ENCODE data around the gene PGGHG.
"Not testable (repeated sequence)": the region's sequence is repeated elsewhere in the genome, so short reads cannot be mapped to it uniquely, and the experiment has no call there.

Gene PGGHG

DNA sequence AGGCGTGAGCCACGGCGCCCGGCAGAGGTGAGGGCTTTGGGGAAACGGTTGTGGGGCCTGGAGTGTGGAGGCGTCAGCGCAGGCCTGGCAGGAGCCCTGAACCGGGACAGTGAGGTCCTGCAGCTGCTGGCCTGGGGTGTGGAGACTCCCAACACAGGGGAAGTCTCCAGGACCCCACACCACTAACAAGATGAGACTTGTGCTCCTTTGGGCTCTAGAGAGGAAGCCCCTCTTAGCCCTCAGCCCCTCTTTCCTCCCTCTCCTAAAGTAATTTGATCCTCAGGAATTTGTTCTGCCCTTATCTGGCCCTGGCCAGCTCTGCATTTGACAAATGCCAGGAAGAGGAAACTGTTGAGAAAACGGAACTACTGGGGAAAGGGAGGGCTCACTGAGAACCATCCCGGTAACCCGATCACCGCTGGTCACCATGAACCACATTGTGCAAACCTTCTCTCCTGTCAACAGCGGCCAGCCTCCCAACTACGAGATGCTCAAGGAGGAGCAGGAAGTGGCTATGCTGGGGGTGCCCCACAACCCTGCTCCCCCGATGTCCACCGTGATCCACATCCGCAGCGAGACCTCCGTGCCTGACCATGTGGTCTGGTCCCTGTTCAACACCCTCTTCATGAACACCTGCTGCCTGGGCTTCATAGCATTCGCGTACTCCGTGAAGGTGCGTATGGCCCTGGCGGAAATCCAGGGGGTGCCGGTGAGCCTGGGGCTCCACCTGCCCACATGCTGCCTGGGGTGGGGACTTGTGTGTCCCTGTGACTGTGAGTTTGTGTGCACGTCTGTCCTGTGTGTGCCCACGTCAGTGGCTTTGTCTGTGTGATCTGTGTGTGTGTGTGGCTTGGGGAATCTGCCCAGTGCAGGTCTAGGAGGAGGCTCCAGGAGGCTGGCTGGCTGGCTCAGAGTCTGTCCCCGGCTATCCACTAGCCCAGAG lies 19.1 kb downstream of the PGGHG start, which contains the start of gene IFITM2:
IFITM2 (plus strand) TSS at position 51 of the 943 bp plus-strand sequence; CDS start at position 428, 377 bp downstream.
- H3K4me3 ChIP-seq (replicated peaks; ENCODE audit: low read depth, low read length) = peak within 1 kb of the TSS; percentile 78
- DNase-seq (ENCODE audit: low read depth) = peak; percentile 92
- TF ChIP-seq, protein P1, sequence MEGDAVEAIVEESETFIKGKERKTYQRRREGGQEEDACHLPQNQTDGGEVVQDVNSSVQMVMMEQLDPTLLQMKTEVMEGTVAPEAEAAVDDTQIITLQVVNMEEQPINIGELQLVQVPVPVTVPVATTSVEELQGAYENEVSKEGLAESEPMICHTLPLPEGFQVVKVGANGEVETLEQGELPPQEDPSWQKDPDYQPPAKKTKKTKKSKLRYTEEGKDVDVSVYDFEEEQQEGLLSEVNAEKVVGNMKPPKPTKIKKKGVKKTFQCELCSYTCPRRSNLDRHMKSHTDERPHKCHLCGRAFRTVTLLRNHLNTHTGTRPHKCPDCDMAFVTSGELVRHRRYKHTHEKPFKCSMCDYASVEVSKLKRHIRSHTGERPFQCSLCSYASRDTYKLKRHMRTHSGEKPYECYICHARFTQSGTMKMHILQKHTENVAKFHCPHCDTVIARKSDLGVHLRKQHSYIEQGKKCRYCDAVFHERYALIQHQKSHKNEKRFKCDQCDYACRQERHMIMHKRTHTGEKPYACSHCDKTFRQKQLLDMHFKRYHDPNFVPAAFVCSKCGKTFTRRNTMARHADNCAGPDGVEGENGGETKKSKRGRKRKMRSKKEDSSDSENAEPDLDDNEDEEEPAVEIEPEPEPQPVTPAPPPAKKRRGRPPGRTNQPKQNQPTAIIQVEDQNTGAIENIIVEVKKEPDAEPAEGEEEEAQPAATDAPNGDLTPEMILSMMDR (IDR thresholded peaks at IDR 0.05; ENCODE audit: low read length, missing control alignments) = peak; percentile 10

DNA sequence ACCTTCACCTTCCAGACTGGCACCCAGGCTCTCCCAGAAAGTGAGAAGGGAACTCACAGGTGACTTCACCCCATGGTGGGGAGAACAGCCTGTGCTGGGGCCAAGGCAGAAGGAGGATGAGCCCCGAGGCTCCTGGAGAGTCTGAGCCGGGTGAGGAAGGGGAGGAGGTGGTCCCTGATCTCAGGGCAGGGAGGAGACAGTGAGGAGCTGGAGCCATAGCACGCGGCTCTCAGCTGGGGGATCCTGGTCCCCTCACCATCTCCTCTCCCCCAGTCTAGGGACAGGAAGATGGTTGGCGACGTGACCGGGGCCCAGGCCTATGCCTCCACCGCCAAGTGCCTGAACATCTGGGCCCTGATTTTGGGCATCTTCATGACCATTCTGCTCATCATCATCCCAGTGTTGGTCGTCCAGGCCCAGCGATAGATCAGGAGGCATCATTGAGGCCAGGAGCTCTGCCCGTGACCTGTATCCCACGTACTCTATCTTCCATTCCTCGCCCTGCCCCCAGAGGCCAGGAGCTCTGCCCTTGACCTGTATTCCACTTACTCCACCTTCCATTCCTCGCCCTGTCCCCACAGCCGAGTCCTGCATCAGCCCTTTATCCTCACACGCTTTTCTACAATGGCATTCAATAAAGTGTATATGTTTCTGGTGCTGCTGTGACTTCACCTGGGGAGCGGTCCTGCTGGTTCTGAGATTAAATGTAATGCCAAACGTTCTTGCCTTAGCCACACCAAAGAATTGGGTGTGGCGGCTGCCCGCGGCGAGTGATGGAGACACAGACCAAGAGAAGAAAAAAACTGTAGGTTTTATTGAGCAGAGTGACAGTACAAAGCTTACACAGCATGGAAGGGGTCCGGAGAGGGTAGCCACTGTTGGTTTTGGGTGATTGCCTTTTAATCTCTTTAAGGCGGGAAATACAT lies 20.1 kb downstream of the PGGHG start:
- peak overlapping the region; percentile 78 for H3K4me3 ChIP-seq (replicated peaks; ENCODE audit: low read depth, low read length)
- DNase-seq (ENCODE audit: low read depth) = not testable (repeated sequence)

DNA sequence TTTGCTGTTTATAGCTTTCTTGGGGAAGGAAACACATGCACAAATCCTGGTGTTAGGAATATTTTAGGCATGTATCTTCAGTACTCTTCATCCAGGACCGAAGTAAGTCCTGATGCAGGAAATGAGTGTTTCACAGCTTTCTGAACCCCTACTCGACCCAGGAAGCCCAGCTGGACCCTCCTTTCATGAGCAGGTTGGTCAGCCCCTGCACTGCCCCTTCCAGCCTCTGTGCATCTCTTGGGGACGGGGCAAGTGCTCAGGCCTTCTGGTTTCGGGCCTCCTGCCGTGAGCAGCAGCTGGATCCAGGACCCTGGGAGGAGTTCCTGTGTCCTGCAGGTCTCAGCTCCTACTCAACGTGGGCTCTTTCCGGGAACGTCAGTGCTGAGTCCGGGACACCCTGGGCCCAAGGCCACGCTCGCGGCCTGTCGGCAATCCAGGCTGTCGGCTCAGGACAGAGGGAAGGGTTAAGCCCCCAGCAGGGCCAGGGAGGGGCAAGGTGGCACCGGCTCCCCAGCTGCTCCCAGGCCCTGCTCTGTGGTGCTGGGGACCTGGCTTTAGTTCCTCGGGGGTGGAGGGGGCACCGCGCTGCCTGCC lies 21.1 kb downstream of the PGGHG start:
- not testable (repeated sequence) for DNase-seq (ENCODE audit: low read depth)
- peak overlapping the region; percentile 78 for H3K4me3 ChIP-seq (replicated peaks; ENCODE audit: low read depth, low read length)

DNA sequence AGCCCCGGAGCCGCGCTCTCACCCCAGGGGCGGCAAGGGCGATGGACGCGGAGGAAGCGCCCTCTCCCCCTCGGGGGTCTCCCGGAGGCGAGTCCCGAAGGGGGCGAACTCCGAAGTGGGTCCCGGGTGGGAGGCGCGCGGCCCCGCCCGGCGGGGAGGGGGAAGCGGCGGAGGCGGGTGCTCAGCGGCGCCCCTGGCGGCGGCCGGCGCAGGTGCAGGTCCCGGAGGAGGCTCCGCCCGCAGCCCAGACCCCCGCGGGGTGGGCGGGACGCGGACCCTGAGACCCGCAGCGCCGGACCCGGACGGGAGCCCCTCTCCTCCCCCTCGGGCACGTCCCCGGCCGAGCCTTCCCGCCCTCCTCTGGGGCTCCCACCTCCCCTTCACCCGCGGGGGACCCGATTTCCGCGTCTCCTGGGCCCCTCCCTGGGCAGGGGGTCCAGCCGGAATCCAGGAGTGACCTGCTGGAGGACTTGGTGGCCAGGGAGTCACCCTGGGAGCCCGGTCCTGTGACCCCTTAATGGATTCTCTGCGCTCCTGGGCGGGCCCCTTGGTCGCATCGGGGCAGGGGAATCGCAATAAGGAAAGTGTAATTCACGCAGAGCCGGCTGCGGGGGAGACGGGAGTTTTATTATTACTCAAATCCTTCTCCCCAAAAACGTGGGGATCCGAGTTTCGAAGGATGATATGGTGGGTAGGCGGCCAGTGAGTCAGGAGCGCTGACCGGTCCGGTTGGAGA lies 22.3 kb downstream of the PGGHG start:
- DNase-seq (ENCODE audit: low read depth) = not testable (repeated sequence)
- peak overlapping the region; percentile 34 for H3K4me3 ChIP-seq (replicated peaks; ENCODE audit: low read depth, low read length)

DNA sequence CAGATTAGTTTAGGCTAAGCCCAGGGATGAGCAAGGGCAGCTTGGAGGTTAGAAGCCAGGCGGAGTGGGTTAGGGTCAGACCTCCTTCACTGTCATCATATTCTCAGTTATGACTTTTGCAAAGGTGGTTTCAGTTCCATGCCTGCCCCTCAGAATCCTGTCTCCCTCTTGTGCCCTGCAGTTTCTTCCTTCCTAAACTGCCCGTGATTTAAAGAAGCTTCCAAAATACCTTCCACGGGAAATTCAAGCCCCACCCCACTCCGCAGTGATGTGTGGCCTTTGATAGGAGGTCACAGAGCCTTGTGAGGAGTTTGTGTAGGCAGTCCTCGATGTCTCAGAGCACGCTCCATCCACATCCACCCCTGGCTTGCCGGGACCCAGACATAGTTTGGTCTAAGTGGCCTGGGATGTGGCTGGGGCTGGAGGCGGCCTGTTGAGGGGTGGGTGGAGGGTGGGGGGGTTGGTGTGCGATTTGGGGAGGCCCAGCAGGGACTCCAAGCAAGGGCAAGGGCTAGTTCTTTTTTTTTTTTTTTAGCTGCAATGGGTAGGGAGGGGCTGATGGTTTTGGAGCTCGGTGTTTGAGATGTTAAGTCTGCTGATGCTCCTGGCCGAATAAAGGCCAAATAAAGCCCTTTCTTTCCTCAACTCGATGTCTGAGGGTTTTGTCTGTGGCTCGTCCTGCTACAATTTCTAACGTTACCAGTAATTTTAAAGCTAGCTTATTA lies 23.3 kb downstream of the PGGHG start:
- TF ChIP-seq, protein P1 (IDR thresholded peaks at IDR 0.05; ENCODE audit: low read length, missing control alignments) = no peak
- DNase-seq (ENCODE audit: low read depth) = peak; percentile 53
- H3K4me3 ChIP-seq (replicated peaks; ENCODE audit: low read depth, low read length) = peak overlapping the region; percentile 34

DNA sequence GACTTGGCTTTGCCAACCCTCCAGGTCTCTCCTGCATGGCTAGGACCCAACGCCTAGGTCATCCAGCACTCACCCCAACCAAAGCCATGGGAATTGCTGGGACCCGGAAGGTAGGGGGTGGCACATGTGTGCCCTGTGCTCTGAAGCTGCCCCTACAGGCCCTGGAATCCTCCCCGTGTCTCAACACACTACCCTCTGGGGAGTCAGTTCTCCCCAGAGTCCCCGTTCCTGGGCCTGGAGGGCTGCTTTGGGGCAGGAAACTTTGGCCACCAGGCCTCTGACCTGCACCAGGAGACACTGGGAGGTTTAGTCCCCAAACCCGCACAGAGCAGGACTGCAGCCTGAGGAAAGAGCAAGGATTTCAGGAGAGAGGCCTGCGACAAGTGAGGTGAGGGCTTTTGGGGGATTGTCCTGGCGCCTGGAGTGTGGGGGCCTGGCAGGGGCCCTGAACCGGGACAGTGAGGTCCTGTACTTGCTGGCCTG lies 24.4 kb downstream of the PGGHG start:
- TF ChIP-seq, protein P1 (IDR thresholded peaks at IDR 0.05; ENCODE audit: low read length, missing control alignments) = no peak
- DNase-seq (ENCODE audit: low read depth) = no peak
- peak overlapping the region; percentile 81 for H3K4me3 ChIP-seq (replicated peaks; ENCODE audit: low read depth, low read length)

DNA sequence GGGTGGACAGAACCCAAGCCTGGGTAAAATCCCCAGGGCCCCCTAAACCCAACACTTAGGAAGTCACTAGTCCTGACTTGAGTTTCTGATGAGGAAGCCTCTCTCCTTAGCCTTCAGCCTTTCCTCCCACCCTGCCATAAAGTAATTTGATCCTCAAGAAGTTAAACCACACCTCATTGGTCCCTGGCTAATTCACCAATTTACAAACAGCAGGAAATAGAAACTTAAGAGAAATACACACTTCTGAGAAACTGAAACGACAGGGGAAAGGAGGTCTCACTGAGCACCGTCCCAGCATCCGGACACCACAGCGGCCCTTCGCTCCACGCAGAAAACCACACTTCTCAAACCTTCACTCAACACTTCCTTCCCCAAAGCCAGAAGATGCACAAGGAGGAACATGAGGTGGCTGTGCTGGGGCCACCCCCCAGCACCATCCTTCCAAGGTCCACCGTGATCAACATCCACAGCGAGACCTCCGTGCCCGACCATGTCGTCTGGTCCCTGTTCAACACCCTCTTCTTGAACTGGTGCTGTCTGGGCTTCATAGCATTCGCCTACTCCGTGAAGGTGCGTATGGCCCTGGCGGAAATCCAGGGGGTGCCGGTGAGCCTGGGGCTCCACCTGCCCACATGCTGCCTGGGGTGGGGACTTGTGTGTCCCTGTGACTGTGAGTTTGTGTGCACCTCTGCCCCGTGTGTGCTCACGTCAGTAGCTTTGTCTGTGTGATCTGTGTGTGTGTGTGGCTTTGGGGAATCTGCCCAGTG lies 25.0 kb downstream of the PGGHG start, which contains the start of gene IFITM1:
IFITM1 (plus strand) TSS at position 254 of the 767 bp plus-strand sequence; CDS start at position 385, 131 bp downstream.
- DNase-seq (ENCODE audit: low read depth) = peak; percentile 88
- TF ChIP-seq, protein P1 (IDR thresholded peaks at IDR 0.05; ENCODE audit: low read length, missing control alignments) = no peak
- H3K4me3 ChIP-seq (replicated peaks; ENCODE audit: low read depth, low read length) = peak within 1 kb of the TSS; percentile 81

DNA sequence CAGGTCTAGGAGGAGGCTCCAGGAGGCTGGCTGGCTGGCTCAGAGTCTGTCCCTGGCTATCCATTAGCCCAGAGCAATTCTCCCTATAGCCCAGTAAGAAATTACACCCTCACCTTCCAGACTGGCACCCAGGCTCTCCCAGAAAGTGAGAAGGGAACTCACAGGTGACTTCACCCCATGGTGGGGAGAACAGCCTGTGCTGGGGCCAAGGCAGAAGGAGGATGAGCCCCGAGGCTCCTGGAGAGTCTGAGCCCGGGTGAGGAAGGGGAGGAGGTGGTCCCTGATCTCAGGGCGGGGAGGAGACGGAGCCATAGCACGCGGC lies 25.6 kb downstream of the PGGHG start:
- peak overlapping the region; percentile 81 for H3K4me3 ChIP-seq (replicated peaks; ENCODE audit: low read depth, low read length)
- not testable (repeated sequence) for DNase-seq (ENCODE audit: low read depth)
